Left cardiac atrium (tissue), 4 donors: ENCODE data around the gene LENEP. TPM values are rescaled to one million over a fixed set of nuclear protein-coding genes. Genes with fewer than 3 reads are reported as not detected.

Experiments
- ATAC-seq, 2 donors: fragments of 200-7000 bp; cut with Tn5 transposase; one replicate each; pipeline ENCODE4 v1.9.1; 2020; ENCODE audit warnings: mild to moderate bottlenecking in 2 of 2, moderate library complexity in 2 of 2
- DNase-seq: peaks from one replicate; pipeline ENCODE4 v3.0.0-alpha.2; 2020
- intact Hi-C, 2 donors: fragments of 100-400 bp; cut with DNase I; formaldehyde crosslinking; loops; one replicate each; pipeline versions ENCODE4 v1.14.1 to v1.15.1; 2022 to 2023
- long read RNA-seq: library from polyadenylated mRNA; unstranded; transcript quantifications from one replicate; pipeline ENCODE4 v2.0.0, GENCODE V29; 2021
- total RNA-seq, 2 donors: library from RNA; stranded (reverse); fragmentation: NEBNext Ultra II Directional; extraction: Animal tissue kit (Norgen Biotek cat#: 25700); gene quantifications; one replicate each; pipeline ENCODE4 v1.2.1, GENCODE V29; 2021
- donor health status: DM: no; HTN: yes; CAD: no.
- donor health status: DM: no; HTN: yes; CAD: no; lungs with severe emphysema.
- donor health status: DM: yes; HTN: yes; CAD: no.
- donor health status: Dilated cardiomyopathy.

The LENEP gene, protein sequence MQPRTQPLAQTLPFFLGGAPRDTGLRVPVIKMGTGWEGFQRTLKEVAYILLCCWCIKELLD
- total RNA-seq: not detected
- long read RNA-seq, partial matches to known transcripts: 0 of 1 reads
- long read RNA-seq, other reads (novel, unspliced or antisense): 0 of 1 reads

DNA sequence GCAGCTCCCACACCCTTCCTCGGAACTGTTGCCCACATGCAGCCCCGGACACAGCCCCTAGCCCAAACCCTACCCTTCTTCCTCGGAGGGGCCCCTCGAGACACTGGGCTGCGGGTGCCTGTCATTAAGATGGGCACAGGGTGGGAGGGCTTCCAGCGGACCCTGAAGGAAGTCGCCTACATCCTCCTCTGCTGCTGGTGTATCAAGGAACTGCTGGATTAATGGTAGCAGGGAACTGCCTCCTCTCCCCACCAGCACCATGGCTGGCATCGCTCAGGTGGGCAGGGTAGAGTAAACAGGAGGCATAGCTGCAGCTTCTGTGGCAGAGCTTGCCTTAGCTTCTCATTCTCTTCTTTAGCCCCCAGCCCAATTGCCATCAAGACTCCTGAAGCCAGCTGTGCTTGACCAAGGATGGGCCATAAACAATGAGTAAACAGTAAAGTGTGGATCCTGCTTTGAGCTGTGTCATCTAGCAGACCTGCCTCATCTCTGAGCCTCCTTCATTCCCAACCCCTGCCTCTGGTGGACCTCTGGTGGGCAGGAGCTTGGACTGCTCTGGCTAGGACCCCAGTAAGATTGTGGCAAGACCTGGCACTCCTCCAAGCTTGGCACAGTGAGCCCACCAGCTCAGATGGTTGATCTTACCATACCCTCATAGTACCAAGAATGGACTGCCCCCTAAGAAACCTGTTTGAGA is at the start of gene LENEP:
LENEP (plus strand) TSS at position 15 of the 697 bp plus-strand sequence; CDS start at position 37, 22 bp downstream.
- ATAC-seq: no peak
- DNase-seq: no peak
- intact Hi-C loops: no loop called here

DNA sequence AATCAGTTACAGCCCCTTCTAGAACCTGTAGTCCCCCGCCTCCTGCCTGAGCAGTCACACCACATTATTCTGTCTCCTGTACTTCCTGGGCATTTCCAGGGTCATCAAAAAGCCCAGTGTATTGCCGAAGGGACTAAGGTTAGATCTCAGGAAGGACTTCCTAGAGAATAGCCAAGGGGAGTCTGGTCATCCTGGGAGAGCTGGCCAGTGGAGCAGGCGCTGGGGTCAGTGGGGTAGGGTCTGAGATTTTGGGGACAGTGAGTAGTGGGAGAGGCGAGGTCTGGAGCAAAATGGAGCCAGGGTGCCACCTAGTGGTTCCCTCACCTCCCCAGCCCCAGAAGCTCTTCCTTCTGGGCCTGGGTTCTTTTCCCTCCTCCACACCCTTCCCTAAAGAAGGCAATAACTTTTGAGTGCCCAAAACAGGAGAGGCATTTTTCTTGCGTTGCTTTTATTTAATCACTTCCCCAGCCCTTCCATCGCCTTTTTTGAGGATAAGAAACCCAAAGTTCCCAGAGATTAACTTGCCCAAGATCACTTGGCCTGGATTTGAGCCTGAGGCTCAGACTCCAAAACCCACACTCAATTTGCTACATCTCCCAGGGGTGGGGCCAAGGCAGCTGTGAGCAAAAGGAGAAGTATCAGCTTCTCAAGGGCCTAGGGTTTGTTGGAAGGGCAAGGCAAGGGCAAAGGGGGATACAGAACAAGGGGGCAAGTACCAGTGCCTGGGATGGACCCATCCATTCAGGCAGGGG is 49.6 kb upstream of the LENEP start:
- DNase-seq: peak; percentile 32
- intact Hi-C loops: loop anchor here in 1 of 2 donors (2.0 kb wide), 1 partner anchor 37 kb away; no protein-coding TSS in a partner anchor

DNA sequence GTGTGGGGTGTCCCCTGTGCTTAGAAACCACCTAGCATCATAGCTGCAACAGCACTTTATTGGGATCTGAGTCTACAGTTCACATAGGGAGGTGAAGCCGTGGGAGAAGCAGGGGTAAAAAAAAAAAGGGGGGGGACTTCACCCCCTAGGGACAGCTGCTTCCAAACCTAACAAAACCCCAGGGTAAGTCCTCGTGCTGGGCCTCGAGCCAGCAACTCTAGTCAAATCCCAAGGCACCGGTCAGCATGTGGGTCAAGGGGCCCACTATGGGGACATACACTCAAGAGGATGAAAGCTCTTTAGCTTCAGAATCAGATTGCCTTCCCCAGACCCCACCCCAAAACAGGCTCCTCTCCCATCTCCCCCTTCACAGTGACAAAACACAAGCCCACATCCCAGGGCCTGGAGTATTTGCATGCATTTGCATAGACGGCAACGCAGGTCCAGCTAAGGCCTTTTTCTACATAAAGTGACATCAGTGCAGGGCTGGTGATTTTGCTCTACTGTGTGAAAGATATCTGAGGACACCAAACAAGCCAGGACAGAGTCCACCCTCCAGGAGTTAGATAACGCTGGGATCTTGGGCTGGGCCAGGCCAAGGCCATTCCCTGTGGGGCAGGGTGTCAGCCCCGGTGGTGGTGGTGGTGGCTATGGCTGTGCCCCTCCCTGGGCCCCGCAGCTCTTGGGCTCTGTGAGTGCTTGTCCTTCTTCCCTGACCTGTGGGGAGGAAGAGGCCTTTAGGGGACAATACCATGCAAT is 48.8 kb upstream of the LENEP start:
- intact Hi-C loops: loop anchor here in 1 of 2 donors (2.0 kb wide), 1 partner anchor 38 kb away; no protein-coding TSS in a partner anchor
- ATAC-seq (peak in 1 of 2 donors; percentile 20), DNase-seq (no peak)

More for the DNA sequence above, 49.6 kb upstream of the LENEP start:
- peak; percentile 43 to 50 for ATAC-seq

DNA sequence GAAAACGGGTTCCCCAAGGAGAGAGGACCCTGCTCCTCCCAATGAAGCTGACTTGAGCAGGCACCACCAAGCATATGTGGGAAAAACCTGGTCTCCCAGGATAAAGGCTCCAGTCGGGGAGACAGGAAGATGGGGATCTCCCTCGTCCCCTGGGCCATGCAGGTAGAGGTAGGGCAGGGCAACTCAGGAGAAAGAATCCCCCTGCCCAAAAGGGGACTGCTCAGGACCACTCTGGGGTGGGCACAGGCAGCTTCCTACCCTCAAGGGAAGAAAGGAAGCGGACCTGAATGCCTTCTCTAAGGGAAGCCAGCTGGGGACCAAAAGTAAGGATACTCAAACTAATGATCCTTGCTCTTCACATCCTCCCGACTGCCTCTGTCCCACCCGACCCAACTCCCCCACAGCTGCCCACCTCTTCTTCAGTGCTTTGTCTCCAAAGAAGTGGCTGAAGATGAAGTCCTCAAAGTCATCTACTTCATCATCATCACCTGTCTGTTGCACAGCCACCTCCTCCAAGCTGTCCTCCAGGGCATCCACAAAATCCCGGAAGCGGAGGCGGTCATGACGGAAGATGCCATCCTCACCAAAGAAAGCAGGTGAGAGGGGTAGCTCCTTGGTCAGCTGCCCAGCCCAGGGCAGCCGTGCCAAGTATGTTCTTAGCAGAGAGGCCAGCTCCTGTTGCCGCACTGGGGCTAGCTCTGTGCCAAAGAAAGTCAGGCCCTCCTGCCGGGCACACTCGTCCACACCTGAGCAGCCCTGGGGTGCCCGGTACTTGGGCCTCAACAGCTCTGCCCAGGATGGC is 48.0 kb upstream of the LENEP start:
- intact Hi-C loops: loop anchor here in 1 of 2 donors (2.0 kb wide), 1 partner anchor 39 kb away; no protein-coding TSS in a partner anchor
- ATAC-seq (no peak), DNase-seq (no peak)

DNA sequence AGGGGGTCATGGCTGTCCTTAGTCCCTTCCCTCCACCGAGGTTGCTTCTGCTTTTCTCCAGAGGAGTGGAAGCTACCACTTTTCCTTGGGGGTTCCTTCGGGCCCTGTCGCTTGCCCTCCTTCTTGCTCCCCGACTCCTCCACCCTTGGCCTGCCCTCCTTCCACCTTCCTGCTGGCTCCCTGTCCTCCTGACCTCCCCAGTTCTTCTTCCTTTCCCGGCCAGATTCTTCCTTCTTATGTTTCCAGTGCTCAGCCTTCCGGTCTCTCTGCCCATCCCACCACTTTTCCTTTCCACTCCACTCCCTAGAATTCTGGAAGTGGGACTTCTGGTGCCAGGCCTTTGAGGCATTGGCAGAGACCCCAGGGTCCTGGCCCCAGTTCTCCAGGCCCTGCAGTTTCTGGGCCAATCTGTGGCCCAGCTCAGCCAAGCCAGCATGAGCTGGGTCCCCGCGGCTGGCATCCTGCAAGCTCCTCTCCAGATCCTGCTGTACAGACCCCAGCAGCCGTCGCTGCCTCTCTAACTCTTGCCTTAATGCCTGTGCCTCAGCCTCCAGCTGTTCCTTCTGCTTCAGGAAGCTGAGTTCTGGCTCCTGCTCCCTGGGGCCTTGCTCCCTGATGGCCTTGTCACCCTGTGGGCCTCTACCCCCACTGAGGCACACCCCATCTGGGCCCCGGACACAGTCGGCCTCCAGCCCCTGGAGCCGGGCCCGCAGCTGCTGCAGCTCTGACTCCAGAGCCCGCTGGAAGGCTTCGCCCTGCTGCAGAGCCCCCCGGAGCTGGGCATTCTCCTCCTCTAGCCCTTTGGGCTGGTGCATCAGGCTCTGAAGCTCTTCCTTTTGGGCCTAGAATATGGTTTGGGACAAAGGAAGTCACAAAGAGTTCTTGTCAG is 47.2 kb upstream of the LENEP start:
- DNase-seq (no peak), ATAC-seq (no peak)
- intact Hi-C loops: loop anchor here in 1 of 2 donors (2.0 kb wide), 1 partner anchor 39 kb away; no protein-coding TSS in a partner anchor

DNA sequence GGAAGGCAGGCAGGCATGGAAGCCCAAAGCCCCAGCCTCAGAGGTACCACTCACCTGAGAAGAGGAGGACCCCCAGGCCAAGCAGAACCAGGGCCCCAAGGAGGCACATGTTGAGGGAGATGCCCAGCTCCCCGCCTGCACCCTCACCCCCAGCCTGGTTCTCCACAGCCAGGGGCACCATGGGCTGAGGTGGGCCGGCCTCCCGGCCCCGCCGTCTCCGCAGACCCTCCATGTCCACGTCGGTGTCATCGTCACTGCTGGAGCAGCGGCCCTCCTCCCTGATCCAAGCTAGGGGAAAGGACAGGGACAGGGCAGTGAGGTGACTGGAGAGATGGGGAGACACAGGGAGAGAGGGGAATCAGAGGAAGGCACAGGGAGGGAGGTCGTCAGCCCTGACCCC is 45.3 kb upstream of the LENEP start:
- intact Hi-C loops: no loop called here
- ATAC-seq: no peak
- no peak for DNase-seq

DNA sequence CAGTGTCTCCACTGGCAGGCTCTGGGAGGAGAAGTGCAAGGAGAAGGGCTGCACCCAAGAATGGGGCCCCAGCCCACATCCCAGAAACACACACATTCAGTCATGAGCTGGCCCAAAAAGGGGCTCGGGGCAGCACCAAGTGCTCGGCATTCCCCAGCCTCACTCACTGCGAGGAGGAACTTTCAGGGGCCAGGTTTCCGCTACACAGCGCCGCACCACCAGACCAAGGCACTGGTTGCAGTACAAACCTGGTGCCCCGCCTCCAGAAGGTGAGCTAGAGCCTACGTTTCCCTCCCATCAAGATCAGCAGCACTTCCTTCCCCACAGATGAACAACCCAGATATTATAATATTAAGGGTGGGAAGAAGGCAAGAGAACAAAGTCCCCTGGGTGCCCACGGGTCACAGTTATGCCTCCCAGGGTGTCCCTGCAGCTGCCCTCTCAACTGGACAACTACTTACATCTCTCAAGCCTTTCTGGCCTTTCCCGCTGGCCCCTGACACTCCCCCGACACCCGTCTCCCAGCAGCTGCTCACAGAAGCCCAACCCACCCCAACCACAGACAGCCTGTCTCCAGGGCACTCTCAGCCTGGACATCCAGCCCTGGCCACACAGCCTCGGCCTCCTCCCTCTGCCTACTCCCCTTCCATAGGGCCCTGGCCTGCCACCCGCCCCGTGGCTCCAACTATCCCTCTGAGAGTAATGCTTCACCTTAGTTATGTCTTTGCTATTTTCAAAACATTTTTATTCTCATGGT is 41.3 kb upstream of the LENEP start:
- no peak for ATAC-seq
- no peak for DNase-seq
- intact Hi-C loops: no loop called here

DNA sequence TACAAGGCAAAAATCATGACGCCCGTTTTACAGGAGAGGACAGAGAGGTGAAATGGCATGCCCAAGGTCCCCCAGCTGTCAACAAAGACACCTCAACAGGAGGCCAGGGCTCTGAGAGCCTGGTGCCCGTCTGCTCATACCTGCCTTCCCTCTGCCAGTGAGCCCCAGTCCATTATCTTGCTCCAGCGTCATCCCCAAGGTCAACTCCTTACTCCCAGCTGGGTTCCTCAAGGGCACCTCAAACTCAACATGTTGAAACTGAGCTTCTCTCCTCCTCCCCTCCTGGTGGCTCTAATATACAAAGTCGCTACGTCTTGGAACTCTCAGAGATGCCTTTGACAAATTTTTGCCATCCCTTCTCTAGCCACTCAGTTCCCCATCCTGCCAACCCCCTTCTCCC is 40.7 kb upstream of the LENEP start:
- DNase-seq (no peak), ATAC-seq (no peak)
- intact Hi-C loops: no loop called here

DNA sequence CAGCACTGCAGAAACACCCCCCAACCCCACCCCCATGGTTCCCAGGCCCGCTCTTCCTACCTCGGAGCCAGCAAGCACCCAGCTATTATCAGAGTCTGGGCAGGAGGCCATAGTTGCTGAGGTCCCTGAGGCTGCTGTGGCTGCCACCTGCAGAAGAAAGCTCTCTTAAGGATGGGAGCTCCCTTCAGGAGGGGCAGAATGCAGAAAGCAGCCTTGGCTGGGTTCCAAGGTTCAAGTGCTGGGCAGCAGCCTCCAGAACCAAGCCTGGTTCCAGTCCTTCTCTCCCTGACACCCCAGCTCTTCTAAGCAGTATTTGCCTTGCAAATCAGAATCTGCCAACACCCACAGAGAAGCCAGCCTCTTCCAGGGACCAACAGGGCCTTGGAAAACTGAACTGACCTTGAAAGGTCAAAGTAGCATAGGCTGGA is 39.8 kb upstream of the LENEP start:
- no peak for DNase-seq
- no peak for ATAC-seq
- intact Hi-C loops: no loop called here

DNA sequence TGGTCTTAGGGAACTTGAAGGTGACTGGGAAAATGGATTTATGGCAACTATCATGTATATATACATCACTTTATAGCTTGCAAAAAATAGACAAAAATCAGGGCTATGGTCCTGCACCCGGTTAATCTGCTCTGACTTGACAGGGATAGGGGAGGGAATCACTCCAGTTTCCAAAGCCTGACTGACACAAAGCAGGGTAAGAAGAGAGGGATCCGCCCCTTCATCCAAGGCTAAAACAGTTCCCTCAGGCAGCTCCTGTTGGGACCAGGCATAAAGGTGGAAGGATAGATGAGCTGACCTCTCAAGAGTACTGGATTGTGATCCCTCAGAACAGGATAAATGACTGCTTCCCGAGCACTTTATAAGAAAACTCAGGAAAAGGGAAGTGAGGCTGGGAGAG is 38.8 kb upstream of the LENEP start:
- no peak for ATAC-seq
- intact Hi-C loops: no loop called here
- DNase-seq: no peak

DNA sequence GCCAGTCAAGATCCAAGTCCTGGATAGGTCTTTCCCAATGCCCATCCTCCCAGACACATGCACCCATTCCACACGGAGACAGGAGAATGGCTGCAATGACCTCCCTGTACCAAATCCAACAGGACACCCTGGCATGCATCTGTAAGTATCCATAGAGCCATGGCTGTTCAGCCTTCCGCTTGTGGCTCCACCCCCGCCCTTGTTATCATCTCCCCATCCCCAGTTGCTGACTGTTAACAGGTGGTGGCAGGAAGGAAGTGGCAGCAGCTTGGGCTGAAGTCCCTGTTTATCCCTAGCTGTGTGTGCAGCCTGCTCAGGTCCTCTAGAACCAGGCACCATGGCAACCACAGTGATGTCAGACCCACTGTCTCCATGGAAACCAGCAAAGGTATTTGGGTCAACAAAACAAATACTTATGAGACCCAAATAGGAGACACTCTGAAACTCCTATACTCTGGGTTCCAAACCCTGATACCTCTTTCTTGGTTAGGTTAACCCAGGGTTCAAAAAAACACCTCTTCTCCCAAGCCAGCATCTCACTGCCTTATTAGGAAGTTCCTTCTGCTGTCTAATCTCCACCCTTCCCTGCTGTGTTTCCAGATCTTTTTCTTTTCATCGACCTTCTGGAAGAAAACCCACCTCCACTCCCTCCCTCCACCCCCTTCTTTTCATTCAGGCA is 38.2 kb upstream of the LENEP start:
- intact Hi-C loops: no loop called here
- peak; percentile 49 for DNase-seq
- ATAC-seq: peak; percentile 22 to 31

DNA sequence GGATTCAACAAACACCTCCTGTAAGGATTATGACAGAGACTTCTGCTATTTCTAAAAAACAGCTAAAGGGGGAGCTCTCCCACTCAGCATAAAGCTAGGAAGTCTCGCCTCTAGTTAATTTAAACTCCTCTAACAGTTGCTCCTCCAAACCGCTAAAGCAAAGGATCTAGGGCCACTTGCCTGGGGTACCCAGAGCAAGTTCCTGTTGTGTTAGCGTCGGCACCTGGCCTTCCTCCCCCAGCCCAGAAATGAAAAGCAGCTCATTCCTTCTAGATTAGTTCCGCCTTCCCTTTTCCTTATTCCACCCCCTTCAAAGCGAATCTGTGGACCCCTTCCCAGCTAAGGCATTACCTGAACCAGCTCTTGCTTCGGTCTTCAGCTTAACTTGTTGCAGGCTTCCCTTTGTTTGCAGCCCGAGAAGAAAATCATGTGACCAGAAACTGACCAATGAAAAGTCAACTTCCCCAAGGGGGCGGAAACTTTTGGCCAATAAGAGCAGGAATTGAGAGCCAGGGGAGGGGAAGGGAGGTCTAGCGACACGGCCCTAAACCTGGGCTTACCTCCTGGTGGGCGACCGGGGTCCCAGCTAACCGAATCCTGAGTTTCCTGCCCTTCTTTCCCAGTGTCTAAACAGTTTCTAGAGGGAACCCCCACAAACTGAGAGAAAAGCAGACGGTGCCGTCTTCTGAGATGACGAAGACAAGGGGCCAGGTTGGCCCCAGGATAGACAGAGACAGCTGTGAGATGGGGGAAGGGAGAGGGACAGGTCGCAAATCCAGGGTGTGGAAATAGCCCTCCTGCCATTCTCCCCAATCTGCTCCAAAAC is 37.5 kb upstream of the LENEP start, which contains the start of gene PBXIP1:
PBXIP1 (minus strand) TSS at position 382 of the 826 bp plus-strand sequence. CDS start 2,378 bp downstream, outside the sequence.
- peak; percentile 84 to 88 for ATAC-seq
- intact Hi-C loops: no loop called here
- peak; percentile 68 for DNase-seq

DNA sequence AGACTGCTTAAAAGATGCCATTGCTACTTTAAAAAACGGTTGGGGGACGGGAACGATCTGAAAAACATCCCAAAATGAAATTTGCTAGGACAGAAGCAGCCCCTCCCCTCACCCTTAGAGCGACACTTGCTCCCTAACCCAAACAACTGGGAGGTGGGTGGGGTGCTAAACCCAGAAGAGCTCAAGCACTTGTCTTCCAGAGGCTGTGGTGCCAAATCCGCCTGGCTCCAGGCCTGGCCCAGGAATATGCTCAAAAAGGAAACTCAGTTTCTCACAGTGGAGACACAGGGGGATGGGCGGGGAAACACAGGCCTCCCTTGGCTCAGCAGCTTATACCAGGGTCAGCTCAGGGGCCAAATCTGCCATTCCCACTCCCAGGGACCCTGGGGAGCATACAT is 36.8 kb upstream of the LENEP start:
- DNase-seq (peak; percentile 50), ATAC-seq (peak; percentile 7 to 28)
- intact Hi-C loops: no loop called here

DNA sequence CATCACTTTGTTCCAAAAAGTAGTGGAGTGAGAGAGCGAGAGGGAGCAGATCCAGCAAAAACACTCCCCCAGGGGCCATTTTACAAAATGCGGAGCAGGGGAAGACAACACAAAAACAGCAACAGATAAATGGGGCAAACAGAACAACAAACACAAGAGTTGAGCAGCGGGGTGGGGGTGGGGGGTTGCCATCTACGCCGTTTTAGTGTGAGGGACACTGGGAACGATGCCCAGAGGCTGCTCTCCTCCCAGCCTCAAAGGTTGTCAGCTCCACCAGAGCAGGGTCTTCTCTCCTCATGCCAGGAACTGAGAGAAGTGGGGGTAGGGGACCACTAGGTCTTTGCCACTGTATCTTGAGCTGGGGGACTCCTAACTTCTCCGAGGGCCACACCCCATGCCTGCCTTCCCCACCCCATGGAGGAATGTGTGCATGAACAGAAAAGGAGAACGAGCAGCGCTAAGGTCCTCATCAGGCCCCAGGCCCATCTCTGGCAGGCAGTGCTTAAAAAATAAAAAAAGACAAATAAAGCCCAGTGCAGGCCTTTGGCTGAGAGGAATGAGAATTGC is 36.2 kb upstream of the LENEP start:
- DNase-seq (no peak), ATAC-seq (no peak)
- intact Hi-C loops: no loop called here

DNA sequence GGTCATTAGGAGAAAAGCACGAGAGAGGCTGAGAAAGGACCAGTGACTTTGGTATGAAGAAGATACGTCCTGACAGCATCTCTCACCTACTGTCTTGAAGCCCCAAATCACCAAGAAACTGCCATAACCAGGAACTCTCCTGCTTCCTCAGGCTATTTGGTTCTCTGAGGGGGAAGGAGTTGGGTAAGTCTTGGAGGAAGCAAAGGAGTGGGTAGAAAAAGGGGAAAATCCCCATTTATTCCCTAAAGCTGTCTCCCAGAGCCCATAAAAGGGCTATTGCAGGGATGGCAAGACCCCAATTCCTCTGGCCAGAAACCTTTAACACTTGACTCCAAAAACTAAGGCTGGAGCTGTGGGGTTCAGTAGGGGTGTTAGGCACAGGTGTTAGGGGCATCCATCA is 35.4 kb upstream of the LENEP start:
- DNase-seq: no peak
- intact Hi-C loops: no loop called here

More for the DNA sequence above, 35.4 kb upstream of the LENEP start:
- ATAC-seq: no peak
